Tibial nerve (tissue), 4 donors: ENCODE results near the gene ST3GAL3.

ENCODE experiments used
- CTCF ChIP-seq, 5 experiments: fragments of 200-600 bp in 3 of 5; fragments of 450-650 bp in 2 of 5; sonication (generic) in 3 of 5; IDR thresholded peaks; one replicate each; pipeline ENCODE4 v1.5.1; 2016 to 2019; ENCODE audit warnings: antibody characterized with exemption in 5 of 5, mild to moderate bottlenecking in 3 of 5, moderate library complexity in 2 of 5
- EP300 ChIP-seq, 2 donors: sonication (generic); formaldehyde crosslinking; IDR thresholded peaks; one replicate each; pipeline ENCODE4 v1.6.1; 2017; ENCODE audit warnings: antibody characterized with exemption in 2 of 2, mild to moderate bottlenecking in 1 of 2
- POLR2A ChIP-seq, 2 donors: fragments of 450-650 bp; IDR thresholded peaks; one replicate each; pipeline ENCODE4 v1.6.1; 2017; ENCODE audit warnings: antibody characterized with exemption in 2 of 2, mild to moderate bottlenecking in 2 of 2, moderate library complexity in 2 of 2

GRCh38 chr1:43754892-43755291 lies 47.6 kb downstream of the ST3GAL3 start:
- TF ChIP-seq POLR2A (IDR thresholded peaks at IDR 0.05) (no peak), CTCF (IDR thresholded peaks at IDR 0.05) (no peak), EP300 (IDR thresholded peaks at IDR 0.05) (no peak)
